ENCODE results near the gene TOGARAM1. TPM values are rescaled to one million over a fixed set of nuclear protein-coding genes. Genes with fewer than 3 reads are reported as not detected.

The TOGARAM1 gene
- total and polyA plus RNA-seq, 12 donors: 3.7 to 25.2 (median 21.8) TPM

GRCh38 chr14:45034730-45035129 lies 72.7 kb downstream of the TOGARAM1 start:
- no peaks in the 10 kb centered on the region for H3K4me1 ChIP-seq
- intact Hi-C loops (cut with DNase I): no loop called here
- no peaks in the 10 kb centered on the region for H3K27me3 ChIP-seq
- H3K27ac ChIP-seq: no peak overlapping the region
- TF ChIP-seq CTCF (IDR thresholded peaks at IDR 0.05): no peak
- H3K36me3 ChIP-seq: peaks cover 0 to 99% (median 42%) of the 10 kb centered on the region in 9 donors
- ATAC-seq: no peak
- no peak overlapping the region for H3K4me3 ChIP-seq
- no peak for DNase-seq
- no peaks in the 10 kb centered on the region for H3K9me3 ChIP-seq

- Histone ChIP-seq H3K9me3 (no peaks in the 10 kb centered on the region), H3K27ac (no peak overlapping the region), H3K4me1 (peaks cover 0 to 7% (median 0%) of the 10 kb centered on the region in 9 donors), H3K27me3 (no peaks in the 10 kb centered on the region), H3K4me3 (no peak overlapping the region), H3K36me3 (peaks cover 0 to 89% (median 20%) of the 10 kb centered on the region in 9 donors)
- TF ChIP-seq CTCF (IDR thresholded peaks at IDR 0.05): no peak
- no peak for DNase-seq
- WGBS, 2 donors: 92 to 99% methylated on average over 5 of the region's 5 CpGs
- intact Hi-C loops (cut with DNase I): no loop called here
- no peak for ATAC-seq
Measured at GRCh38 chr14:45038256-45038655, 76.3 kb downstream of the TOGARAM1 start.

- no peaks in the 10 kb centered on the region for H3K9me3 ChIP-seq
- H3K27ac ChIP-seq: no peak overlapping the region
- H3K27me3 ChIP-seq: no peaks in the 10 kb centered on the region
- ATAC-seq (peak in 1 of 8 donors; percentile 41), DNase-seq (no peak)
- peaks cover 0 to 89% (median 19%) of the 10 kb centered on the region in 9 donors for H3K36me3 ChIP-seq
- H3K4me3 ChIP-seq: no peak overlapping the region
- H3K4me1 ChIP-seq: peaks cover 0 to 7% (median 0%) of the 10 kb centered on the region in 9 donors
- WGBS, 2 donors: 92 to 99% methylated on average over 5 of the region's 5 CpGs
- intact Hi-C loops (cut with DNase I): no loop called here
- no peak for TF ChIP-seq CTCF (IDR thresholded peaks at IDR 0.05)
Measured at GRCh38 chr14:45038865-45039264, 76.9 kb downstream of the TOGARAM1 start.

- no peak for TF ChIP-seq CTCF (IDR thresholded peaks at IDR 0.05)
- intact Hi-C loops (cut with DNase I): no loop called here
- DNase-seq (no peak), ATAC-seq (peak in 1 of 8 donors; percentile 41)
- no peaks in the 10 kb centered on the region for H3K27me3 ChIP-seq
- H3K27ac ChIP-seq: no peak overlapping the region
- no peaks in the 10 kb centered on the region for H3K9me3 ChIP-seq
- WGBS, 2 donors: 96 to 97% methylated on average over 2 of the region's 2 CpGs
- H3K4me3 ChIP-seq: no peak overlapping the region
- peaks cover 0 to 89% (median 15%) of the 10 kb centered on the region in 9 donors for H3K36me3 ChIP-seq
- peaks cover 0 to 7% (median 0%) of the 10 kb centered on the region in 9 donors for H3K4me1 ChIP-seq
Measured at GRCh38 chr14:45039390-45039789, 77.4 kb downstream of the TOGARAM1 start.
